NCI-H82 (cell line): ENCODE data around the gene SYAP1.
"Not testable (repeated sequence)": the region's sequence is repeated elsewhere in the genome, so short reads cannot be mapped to it uniquely, and the experiment has no call there.

Source experiments
- DNase-seq: peaks from one replicate; lab custom pipeline; 2025; lab: John Stamatoyannopoulos, UW

SYAP1 gene

DNA sequence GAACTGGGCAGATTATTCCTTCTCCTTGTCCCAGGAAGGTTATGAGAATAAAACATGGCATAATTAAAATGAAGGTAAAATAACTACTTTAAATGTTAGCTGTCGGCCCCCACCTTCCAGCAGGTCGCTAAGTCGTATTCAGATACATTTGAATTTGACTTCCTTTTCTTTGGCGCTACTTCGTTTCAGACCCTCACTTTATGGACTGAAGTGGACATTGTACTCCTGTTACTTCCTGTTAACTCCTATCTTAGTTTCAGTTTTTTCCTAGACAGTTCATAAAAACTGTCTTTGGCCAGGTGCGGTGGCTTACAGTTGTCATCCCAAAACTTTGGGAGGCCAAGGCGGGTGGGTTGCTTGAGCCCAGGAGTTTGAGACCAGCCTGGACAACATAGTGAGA, 5.7 kb downstream of the SYAP1 start:
- no peak for DNase-seq

DNA sequence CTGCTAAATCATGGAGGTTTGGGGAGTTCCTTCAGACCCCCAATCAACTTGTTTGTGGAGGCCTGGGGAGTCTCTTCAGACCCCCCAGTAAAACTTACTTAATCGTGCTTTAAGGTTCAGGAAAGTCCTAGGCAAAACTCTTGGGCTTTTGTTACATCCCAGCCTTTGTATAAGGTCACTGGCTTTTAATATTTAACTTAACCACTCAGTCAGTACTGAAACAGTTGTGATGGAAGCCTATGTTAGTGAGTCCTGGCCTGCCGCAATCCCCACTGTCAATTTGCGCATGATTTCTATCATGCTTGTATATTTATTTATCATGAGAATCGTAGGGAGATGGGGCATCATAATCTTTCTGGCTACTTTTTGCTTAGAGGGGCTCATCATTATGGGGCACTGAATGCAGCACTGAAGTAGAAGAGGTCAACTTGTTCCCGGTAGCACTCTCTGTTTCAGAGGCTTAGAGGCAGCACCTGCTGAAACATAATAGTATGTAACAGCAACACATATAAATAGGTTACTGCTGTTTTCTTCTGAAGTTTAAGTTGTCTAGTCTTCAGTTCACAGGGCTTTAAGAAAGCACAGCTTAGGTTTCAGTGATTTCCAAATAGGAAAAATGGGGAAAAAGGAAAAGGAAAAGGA, 7.1 kb downstream of the SYAP1 start:
- not testable (repeated sequence) for DNase-seq

DNA sequence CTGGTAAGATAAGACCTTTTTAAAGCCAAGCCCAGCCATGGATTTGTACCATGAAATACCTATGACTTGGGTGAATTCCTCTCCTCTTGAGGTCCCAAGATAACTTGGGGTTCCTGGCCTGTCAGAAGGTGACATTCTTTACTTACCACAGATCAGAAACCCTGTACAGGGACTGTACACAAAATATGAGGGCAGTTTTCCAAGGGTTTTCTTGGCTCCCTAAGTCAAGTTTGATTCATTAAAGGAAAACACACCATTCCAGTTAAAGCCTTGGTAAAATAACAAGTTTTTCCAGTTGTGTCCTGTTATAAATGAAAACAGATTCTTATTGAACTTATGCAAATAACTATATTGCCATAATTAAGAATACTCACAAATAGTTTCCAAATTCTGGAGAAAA, 8.2 kb downstream of the SYAP1 start:
- no peak for DNase-seq

DNA sequence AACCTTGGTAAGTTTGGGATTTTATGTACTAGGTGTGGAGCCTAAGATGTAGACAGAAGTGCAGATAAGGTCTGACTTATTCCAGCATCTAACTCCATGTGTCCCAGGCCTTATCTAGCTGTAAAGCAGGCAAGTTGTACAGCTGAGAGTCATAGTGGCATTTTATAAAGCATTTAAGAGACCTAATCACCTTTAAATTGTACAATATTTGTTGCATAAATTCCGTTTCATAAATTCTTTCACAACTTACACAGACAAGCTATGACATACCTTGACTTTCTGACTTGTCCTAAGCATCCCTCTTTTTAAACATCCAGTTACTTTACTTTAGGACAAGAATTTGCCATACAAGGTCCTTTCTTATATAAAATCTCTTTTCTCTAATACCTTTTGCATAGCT, 11.0 kb downstream of the SYAP1 start:
- DNase-seq: no peak

DNA sequence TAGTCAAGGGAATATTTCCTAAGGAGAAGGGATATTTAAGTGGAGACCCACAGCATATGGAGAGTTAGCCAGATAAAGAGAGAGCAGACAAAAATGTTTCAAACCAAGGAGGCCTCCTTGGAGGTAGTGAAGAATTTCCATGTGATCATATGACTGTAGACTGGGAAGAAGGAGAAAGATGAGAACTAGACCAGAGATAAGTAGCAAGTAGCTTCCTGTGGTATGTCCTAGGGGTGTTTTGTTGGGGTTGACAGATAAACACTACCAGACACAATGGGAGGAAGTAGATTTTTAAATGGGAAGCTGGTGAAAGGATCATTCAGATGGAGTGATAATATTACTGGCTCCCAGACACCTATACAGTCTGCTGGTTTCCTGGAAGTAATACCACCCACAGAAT, 13.6 kb downstream of the SYAP1 start:
- DNase-seq: no peak

DNA sequence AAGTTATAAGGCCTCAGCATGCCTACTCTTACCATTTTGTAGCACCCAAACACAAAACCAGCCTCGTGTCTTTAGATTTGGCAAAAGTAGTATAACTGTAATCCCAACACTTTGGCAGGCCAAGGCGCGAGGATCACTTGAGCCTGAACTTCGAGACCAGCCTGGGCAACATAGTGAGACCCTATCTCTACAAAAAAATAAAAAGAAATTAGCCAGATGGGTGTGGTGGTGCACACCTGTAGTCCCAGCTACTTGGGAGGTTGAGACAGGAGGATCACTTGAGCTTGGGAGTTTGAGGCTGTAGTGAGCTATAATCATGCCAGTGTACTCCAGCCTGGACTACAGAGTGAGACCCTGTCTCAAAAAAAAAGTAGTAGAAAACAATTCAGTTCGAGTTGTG, 17.6 kb downstream of the SYAP1 start:
- DNase-seq: no peak

DNA sequence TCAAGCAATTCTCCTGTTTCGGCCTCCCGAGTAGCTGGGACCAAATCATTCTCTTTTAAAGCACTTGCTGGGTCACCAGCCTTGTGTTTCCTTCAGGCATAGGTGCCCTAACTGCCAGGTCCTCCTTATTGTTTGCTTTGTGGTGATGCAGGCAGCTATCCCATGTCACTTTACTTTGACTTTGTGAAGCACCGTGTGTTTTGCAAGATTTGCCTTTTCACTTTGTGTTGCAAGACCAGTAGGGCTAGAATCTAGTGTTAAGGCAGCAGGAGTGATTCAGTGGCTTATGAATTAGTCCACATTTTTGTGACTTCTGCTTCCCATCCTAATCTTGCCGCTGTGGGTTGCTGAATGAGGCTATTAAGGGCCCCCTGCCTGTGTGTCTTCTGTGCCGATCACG, 20.2 kb downstream of the SYAP1 start:
- DNase-seq: no peak

DNA sequence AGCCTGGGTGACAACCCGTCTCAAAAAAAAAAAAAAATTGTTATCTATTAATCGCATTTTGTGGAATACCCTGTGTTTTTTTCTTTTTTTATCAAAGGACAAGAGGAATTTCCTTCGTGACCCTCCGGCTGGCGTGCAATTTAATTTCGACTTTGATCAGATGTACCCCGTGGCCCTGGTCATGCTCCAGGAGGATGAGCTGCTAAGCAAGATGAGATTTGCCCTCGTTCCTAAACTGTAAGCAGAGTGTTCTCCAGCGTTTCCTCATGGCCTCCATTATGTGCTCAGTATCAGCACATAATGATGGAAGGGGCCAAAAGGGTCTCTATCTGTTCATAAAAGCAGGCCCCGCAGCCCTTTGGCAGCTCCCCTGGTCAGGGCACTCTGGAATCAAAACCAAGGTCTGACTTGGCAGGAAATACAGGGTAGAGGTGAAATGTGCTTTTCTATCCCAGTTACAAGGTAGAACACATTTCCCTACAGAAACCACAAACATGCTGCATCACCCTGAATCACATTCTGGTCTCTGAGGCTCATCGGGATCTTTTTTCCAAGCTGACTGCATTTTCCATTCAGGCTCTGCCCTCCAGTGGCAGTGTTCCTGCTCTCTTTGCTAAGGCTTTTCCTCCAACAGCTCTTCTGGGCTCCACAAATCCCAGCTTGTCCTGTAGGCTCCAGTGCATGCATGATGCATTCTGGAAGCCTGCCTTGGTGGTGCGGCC, 24.4 kb downstream of the SYAP1 start:
- no peak for DNase-seq

DNA sequence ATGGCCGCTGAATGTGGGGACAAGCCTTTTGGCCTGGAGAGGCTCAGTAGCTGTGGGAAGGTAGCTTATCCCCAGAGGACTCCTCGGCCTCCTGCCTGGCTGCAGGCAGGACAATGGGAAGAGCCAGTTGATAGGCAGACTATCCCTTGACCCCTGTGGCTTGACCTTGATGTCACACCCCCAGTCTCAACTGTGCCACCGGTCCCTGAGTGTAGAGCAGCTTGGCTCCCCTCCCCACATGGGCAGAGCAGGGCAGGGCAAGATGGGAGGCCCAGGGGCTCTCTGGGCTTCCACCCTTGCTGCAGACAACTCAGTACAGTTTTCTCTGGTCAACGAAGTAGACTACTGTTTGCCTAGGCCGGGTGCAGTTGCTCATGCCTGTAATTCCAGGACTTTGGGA, 25.7 kb downstream of the SYAP1 start:
- no peak for DNase-seq

DNA sequence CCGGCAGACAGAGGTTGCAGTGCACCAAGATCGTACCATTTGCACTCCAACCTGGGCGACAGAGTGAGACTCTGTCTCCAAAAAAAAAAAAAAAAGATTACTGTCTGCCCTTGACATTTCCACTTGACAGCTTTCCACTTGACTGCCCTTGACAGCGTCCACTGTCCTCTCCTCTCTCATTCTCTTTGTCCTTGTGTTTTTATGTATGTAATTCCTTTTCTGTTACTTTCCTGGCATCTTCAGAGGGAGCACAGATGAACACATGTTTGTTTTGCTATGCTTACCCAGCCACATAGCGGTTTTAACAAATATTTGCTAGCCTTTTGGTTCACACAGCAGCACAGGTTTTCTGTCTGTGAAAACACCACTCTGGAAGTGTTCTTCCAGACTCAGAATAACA, 26.2 kb downstream of the SYAP1 start:
- DNase-seq: no peak

DNA sequence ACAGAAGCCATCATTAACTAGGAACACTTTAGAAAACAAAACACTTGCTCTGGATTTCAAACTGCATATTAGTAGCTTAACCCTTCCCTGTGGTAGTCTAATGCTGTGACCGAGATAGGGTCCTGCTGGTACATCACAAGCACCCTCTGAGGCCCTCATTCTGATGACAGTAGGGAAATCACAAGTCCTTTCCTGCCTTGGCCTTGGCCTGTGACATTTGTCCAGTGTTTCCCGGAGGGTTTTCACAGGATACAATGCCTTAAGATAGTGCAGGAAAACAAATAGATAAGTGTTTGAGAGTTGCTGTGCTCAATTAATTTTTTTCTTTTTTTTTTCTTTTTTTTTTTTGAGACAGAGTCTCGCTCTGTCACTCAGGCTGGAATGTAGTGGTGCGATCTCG, 29.0 kb downstream of the SYAP1 start:
- DNase-seq: no peak

DNA sequence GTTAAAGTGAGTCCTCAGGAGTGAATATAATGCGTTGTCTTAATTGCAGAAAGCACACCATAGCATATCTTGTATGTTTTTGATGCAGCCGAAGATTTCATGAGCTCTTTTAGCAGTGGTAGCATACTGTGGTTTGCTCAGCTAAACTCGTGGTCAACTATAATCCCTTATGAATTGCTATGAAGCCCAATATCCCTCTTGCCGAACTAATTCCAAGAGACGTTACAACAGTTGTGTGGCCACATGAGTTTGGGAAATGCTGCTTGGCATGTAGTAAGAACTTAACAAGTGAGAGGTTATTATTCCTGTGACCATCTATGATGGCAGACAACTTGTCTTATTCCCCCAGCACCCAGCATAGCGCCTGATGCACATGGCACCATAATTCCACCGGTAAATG, 30.7 kb downstream of the SYAP1 start:
- DNase-seq: no peak

DNA sequence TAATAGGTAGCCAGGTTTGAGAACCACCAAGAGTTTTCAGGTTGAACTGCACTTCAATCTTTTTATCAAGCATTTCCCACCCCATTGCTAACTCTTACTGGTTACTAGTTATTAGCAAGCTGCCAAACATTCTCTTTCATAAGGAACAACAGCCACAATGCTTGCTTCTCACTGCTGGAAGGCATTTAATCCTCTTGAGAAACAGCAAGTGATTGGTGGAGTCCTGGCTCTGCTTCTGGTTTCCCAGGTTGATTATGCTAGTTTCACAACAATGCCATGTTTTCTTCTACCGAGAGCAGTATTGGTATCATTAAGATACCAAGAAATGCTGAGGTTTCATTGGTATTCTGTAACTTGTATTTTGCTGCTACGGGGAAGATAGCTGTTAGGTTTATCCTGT, 34.6 kb downstream of the SYAP1 start:
- DNase-seq: no peak

DNA sequence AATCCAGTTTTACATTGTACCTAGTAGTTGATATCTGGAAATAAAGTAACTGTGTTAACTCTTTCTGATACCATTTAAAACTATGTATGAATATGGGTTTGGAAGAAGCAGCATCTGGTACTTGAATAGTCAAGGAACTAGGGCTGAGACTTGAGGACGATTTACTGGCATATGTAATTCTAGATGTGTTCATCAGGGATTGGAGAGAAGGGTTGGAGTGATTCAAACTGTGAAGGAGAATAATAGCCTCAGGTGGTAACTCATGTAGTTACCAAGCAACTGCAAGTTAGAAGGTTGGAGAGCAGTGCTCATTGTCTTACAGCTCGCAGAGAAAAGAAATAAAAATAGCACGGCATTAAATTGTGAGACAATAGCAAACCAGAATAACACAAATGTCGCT, 37.3 kb downstream of the SYAP1 start:
- DNase-seq: no peak

DNA sequence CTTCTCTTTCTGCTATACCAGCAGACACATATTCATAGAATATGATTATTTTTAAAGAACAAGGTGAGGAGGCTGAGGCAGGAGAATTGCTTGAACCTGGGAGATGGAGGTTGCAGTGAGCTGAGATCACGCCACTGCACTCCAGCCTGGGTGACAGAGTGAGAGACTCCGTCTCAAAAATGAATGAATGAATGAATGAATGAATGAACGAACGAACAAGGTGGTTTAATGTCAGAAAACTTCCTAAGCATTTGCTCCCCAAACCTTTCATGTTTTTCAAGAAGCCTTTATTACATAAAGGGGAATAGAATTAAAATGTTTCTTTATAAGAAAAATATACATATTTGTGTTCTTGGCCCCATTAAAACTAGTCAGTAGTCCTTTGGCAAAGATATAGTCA, 42.1 kb downstream of the SYAP1 start:
- not testable (repeated sequence) for DNase-seq

DNA sequence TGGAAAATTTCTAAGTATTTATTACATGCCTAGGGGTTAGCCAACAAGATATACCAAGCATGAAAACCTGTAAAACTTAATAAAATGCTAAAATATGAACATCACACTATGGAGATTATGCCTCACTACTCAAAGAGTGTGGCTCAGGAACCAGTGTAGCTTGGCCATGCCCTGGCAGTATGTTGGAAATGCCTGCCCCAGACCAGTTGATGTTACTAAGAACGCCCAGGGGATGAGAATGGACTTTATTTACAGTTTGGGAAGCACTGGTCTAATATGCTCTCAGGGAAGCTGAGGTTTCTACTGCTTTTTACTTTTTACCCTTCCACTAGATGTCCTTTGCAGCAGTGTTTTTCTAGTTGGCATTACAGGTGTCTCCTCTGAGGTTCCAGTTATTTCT, 43.2 kb downstream of the SYAP1 start:
- DNase-seq: no peak

DNA sequence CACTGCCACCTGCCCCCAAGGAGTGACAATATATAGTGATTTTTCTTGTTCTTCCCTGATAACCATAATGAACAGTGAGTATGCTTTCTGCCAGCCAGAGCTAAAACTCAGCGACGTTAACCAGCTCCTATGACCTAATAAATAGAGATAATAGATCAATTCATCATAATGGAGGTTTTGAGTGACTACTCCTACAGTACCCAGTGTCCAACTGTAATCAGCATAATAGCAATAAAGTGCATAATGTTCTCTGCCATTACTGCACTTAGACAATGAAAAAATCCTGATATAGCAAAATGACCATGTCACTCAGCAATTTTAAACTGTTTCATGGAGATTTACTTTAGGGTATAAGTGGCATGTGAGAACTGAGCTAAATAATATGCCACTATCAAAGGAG, 46.2 kb downstream of the SYAP1 start:
- no peak for DNase-seq

DNA sequence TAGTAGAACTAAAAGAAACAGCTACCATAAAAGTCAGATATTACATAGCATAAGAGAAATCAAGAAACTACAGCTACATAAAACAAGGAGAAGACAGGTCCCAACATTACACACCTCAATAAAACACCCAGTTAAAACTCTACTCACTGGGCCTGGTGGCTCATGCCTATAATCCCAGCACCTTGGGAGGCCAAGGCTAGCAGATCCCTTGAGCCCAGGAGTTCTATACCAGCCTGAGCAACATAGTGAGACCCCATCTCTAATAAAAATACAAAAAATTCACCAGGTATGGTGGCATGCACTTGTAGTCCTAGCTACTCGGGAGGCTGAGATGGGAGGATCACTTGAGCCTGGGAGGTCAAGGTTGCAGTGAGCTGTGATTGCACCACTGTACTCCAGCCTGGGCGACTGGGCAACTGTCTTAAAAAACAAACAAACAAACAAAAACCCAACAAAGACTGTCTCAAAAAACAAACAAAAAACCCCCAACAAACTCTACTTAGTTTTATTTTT, 51.6 kb downstream of the SYAP1 start:
- DNase-seq: peak; percentile 50

DNA sequence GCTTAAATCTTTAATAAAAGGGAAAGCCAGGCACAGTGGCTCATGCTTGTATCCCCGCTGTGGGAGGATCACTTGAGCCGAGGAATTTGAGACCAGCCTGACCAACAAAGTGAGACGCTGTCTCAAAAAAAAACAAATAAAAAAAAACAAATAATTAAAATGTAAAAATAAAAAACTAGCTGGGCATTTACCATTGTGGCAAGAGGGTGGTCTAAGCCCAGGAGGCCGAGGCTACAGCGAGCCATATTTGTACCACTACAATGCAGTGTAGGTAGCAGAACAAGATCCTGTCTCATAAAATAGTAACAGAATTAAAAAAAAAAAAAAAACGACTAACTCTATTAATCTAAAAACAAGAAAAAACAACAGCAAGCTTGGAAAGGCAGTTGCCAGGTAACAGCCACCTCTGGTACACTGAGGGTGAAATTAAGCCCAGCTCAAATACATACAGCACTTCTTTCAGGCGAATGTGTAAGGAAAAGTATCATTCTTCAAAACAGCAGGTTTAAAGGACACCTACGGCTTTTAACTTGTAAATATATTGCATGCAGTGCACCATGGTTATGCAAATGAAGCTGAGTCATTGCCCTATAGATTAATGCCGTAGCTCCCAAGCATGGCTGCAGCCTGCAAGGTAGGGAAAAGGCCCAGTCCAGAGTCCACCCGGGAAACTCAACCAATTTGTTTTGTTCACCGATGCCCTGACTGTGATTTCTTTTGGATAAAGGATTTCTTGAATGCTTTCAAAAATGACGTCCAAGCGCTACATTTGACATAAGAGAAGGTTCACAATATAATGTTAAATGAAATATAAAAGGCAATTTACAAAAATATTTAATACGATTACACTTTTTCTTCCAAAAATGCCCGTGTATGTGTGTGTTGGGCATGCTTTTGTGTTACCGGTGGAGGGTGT, 52.3 kb downstream of the SYAP1 start:
- peak; percentile 85 for DNase-seq

DNA sequence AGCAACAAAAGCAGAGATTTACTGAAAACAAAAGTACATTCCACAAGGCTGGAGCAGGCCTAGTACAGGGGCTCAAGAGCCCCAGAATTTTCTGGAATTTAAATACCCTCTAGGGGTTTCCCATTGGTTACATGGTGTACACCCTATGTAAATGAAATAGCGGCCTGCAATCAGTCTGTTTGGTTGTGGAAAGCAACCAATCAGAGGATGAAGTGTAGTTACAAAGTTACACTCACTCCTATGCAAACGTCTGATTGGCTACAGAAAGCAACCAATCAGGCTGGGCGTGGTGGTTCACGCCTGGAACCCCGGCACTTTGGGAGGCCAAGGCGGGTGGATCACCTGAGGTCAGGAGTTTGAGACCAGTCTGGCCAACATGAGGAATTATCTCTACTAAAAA, 53.0 kb downstream of the SYAP1 start:
- DNase-seq: peak; percentile 30

DNA sequence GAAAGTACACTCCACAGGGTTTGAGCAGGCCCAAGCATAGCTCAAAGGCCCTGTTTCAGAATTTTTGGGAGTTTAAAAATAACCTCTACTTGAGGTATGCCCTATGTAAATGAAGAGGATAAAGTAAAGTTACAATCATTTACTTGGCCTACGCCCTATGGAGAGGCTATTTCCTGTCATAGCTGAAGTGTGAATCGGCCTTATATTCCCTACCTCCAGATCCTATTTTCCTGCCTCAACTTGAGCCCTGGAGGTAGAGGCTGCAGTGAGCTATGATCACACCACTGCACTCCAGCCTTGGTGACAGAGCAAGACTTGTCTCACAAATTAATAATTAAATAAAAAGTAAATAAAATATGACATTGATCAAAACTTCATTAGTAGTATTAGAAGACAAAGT, 55.3 kb downstream of the SYAP1 start:
- DNase-seq: no peak

DNA sequence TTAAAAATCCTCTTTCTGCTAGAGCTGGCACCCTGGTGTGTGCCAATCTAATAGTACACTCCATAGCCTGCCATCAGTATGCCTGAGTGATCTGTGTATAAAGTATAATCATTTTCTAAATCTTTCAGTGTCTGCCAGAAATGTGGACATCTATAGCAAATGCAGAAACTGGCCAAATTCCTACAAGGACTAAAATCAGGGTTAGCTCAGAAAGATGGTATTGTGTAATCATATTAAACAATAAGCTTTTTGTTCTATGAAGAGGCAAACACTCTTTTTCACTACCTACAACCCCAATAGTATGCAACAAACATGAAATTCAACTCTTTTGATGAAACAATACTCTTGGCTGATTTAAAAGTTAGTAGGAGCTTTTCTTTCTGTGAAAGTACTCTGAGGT, 59.1 kb downstream of the SYAP1 start:
- DNase-seq: no peak

DNA sequence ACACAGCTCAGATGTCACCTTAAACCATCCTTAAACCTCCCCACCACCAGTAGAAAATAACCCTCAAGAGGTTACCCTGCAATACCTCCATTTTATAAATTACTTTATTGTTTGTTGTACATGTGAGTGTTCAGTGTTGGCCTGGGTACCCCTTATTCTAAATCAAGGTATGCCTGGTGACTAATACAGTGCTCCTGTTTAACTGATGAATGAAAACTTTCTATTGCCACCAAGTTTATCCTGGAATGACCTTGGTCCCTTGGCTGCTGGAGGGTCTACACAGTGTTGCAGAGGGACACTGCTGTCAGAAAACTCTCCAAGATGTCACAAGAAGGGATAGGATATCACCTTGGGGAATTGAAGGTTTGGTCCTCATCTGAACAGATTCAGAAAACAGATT, 59.6 kb downstream of the SYAP1 start:
- DNase-seq: no peak
